NCI-H1930 (cell line): ENCODE measurements around the gene SMYD3.

Experiments
- DNase-seq, 2 experiments: peaks; one replicate each; lab custom pipeline; 2025; lab: John Stamatoyannopoulos, UW

SMYD3 gene

DNA sequence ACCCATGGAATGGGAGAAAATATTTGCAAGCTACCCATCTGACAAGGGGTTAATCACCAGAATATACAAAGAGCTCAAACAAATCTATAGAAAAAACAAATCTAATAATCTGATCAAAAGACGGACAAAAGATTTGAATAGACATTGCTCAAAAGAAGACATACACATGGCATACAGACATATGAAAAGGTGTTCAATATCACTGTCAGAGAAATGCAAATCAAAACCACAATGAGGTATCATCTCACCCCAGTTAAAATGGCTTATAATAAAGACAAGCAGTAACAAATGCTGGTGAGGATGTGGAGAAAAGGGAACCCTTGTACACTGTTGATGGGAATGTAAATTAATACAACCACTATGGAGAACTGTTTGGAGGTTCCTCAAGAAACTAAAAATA lies 600.9 kb downstream of the SMYD3 start:
- no peak for DNase-seq

DNA sequence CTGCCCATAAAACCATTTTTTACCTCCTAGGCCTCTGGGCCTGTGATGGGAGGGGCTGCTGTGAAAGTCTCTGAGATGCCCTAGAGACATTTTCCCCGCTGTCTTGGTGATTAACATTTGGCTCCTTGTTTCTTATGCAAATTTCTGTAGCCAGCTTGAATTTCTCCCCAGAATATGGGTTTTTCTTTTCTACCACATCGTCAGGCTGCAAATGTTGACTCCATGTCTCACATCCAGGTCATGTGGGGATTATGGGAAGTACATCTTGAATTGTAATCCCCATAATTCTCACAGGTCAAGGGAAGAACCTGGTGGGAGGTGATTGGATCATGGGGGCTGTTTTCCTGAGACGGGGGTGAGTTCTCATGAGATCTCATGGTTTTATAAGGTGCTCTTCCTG lies 603.2 kb downstream of the SMYD3 start:
- DNase-seq = no peak

DNA sequence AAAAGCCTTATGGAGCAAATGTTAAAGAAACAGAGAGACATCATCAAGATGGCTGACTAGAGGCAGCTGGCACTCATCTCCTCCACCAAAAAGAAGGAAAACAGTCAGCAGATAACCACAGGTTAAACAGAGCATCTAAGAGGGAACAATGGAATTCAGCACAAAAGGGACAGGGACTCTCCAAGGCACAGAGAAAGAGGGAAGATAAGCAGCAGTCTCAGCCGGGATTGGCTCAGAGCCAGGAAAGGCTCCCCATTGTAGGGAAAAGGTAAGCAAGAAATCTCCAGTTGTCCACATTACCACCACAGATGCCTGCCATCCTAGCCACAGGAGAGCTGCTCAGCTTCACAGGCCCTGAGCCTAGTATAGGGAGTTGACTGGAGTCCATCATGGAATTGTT lies 605.5 kb downstream of the SMYD3 start:
- DNase-seq = no peak

DNA sequence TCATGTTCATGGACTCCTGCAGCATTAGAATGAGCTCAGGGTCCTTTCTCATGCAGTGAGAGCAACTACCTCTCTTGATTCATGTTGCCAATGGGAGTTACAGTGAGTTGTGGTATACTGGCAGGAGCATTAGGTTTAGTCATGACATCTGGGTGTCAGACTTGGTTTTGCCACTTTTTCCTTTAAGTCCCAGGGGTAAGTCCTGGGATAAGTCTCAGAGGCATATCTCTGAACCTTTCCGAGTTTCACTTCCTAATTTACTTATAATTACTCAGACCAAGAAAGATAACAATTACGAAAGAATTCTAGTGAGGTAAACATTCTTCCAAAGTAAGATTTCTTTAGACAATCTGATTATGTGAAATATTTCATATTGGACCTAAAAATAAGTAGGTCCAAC lies 606.0 kb downstream of the SMYD3 start:
- no peak for DNase-seq

DNA sequence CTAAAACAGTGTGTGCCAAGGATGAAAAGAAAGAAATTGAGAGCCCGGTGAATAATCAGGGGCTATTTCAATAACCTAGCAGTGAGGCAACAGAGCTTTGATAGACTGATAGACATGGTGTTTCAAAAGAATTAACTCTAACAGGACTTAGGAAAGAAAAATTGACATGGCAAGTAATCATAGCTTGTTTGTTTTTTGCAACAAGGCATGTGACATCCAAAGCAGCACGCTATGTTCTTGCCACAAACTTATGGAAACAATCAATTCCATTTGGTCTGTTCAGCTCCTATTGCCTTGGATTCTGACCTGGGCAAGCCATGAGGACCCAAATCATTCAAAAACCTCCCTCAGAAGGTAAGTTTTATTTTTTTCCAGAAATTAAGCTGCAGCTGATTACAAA lies 608.5 kb downstream of the SMYD3 start:
- DNase-seq = no peak

DNA sequence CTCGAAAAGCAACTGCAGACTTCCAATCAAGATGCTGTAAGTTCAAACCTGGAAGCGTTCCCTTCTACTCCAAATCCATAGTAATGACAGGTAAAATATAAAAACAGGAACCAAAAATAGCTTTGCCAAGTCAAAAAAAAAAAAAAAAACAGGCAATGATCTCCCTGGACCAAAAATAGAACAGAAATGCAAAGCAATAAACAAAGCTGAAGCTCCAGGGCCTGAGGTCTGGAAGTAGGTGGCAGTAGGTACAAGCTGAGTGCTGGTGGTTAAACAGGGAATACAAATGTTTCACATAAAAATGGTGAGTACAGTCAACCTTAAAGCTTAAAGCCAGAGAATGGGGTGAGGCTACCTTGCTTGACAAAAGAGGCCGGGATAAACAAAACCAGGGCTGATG lies 610.8 kb downstream of the SMYD3 start:
- no peak for DNase-seq

DNA sequence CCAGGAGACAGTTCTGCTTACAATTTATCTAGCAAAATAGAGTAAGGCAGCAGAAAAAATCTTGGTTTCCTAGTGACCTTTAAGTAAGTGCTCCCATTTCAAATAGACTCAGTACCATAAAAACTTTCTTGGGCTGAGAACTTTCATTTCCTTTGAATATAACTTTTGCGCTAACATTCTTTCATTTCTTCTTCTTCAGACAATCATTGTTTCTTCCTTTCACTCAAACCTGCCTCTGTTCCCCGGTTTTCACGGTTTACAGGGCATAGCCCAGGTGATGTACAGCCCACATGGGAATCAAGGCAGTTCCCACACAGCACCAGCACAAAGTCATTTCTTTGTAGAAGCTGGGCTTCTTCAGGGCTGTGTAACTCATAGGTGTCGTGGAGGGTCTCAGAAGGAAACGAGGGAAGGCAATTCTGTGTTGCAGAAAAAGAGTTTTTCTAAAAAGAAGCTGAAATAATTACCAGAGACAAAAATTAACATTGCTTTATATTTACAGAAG lies 611.6 kb downstream of the SMYD3 start:
- DNase-seq = no peak

DNA sequence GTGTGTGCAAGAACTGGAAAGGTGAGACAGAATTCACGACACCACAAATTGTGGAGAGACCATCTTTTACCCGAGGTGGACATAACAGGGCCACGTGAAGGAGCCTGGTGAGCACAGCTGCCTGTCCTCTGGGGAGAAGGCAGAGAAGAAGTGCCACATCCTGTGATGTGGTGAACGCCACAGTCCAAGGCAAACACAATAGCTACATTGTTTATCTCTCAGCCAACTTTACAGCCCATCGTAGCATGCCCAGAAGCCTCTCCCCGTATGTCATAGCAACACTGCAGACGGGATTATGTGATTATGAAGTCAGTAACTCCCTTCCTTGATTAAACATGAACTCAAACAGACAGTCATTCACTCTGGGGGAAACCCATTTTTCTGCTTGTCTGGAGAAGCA lies 612.2 kb downstream of the SMYD3 start:
- no peak for DNase-seq

DNA sequence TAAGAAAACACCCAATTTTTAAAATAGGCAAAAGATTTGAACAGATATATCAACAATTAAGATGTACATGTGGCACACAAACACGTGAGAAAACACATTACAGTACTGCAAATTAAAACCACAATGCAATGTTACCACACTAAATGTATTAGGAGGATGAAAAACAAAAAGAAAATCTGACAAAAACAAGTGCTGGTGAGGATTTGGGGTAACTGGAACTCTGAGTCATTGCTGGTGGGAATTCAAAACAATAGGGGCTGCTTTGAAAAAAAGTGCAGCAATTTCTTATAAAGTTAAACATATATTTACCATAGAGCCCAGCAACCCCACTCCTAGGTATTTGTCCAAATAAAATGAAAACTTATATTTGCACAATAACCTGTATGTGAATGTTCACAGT lies 614.1 kb downstream of the SMYD3 start:
- DNase-seq = no peak

DNA sequence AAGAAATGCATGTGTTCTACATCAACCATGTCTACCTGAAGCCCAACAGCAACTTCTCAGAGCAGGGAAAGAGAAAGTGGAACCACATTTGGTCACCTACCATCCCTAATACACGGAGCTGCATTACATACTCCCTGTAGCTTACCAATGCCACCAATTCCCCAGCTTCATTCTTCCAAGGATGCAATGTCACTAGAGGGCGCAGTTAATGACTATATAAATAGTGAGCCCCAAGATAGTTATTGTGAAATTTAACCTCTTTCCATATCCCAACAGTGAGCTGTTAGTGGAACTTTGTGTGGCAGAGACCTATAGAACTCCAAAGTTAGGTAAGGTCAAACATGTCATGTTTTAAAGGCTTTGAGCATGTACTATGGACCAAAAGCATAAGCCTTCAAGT lies 618.3 kb downstream of the SMYD3 start:
- DNase-seq = no peak

DNA sequence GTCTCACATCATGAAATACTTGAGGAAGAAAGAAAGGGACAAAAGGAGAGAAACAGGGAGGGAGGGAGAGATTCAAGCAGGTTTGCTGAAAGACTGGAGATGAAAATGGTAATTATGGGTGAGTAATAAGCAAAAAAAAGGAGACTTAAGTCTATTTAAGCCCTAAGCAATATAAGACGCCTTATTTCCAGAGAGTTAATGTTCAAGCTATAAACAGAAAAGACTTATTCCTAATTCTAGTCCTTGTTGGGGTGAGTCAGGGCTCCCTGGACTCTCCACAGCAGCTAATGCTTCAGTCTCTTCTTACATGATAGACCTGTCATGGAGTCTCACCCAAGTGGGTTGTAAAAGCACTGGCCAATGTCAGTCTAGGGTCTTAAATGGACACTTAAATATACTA lies 619.2 kb downstream of the SMYD3 start:
- no peak for DNase-seq

DNA sequence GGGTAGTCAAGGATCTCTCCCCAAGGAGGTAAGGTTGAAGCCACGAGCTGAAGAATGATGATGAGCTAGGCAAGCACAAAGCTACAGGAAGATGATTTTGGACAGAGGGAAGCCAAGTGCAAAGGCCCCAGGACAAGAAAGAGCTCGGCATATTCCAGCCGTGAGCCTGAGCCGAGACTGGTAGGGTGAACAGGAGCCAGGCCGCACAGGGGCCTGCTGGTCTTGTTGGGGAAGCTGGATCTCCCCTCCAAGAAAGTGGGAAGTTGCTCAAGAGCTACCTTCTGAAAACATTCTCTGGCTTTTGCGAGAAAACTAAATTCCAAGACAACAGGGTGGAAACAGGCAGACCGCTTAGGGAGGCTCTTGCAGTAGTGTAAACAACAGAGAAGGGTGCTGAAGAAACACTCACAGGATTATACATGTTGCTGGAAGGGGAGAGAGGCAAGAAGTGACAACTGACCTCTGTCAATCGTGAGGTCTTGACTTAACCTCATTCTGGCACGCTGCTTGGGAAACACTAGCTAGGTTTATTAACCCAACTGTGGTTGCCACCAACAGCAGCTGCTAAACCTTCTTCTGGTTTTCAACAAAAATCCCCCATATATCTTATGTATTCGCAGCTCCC lies 625.2 kb downstream of the SMYD3 start:
- DNase-seq = no peak

DNA sequence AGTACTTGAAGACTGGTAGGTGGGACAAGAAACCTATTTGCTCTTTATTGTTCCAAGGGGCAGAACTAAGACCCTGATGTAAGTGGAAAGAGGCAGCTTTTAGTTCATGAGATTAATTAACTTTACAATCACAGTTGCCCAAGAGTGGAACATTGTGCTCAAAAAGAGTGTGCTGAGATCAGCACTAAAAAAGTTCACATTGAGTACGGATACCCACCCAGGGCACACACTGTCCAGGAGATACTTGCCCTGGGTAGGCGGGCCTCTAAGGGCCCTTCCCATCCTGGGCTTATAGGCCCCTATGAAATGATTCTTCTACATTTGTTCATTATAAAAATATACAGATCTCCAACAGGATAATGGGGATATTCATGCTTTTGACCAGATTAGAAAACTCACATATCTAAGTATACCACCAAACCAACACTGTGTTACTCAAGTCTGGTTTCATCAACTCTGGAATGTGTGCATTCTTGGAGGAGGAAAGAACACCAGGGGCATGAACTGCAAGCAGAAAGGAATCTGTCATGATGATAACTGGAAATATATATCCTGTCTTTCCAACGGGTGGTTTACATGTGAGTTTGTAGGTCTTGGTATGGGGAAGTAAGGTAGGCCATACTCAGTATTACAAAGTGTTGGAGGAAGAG lies 626.2 kb downstream of the SMYD3 start:
- no peak for DNase-seq

DNA sequence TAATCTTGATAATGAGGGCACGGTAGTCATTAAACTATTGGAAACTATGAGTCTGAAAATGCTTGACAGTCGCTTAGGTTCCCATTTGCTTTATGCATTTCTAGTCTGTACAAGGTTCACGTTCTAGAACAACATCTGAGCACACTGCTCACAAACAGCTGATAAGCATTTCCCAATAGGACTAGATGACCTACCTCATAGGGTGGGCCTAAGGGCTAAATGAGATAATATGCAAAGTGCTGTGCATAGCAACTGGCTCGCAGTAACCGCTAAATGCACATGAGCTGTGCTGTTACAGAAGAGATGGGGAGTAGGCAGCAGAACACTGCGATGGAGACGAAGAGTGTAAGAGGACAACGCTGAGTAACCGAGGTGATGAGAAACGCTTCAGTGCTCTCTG lies 628.0 kb downstream of the SMYD3 start:
- DNase-seq = no peak

DNA sequence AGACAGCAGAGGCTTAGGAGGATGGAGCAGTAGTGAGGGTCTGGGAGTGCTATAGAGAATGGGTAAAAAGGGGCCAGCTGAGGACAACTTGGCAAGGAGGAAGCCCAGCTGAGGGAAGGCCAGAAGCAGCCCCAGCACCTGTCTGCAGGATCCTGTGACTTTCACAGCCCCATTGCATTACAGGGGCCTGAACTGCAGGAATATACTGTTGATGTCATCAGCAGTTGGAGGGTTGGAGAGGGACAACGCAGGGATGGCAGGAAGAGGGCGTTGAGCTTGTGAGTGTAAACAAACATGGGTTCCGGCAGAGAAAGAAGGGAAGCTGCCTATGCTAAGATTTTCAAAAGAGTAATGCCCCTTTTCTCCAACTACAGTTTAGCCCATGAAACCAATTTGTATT lies 628.5 kb downstream of the SMYD3 start:
- no peak for DNase-seq

DNA sequence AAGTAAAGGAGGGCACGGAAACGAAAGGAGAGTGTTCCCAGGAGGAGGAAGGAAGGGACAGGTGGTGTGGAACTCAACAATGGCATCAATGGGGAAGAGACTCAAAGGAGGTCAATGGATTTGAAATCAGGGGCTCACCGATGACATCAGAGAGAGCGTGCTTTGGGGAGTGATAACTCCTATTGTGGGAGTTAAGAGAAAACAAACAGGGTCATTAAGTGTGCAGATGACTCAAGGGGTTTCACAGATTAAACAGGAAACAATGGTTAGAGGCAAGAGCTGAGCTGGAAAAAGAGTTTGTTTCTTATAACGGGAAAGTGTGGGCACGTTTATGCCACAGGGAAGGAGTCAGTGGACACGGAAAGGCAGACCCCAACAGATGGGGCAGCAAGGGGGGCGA lies 629.1 kb downstream of the SMYD3 start:
- DNase-seq = no peak

DNA sequence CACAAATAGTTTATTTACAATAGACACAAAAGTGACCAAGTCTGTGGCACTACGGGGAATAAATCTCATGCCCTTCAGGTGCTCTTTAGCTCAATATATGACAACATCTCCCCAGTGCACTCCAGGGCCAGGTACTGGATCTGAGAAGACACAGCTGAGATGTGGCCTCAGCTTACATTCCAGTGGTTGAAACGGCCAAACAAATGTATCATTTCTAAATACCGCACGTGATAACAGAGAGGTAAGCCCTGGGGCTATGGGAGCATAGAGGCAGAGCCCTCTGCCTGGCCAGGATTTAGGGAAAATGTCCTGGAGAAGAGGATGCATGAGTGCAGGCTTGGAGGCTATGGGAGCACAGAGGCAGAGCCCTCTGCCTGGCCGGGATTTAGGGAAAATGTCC lies 630.5 kb downstream of the SMYD3 start:
- DNase-seq = no peak

DNA sequence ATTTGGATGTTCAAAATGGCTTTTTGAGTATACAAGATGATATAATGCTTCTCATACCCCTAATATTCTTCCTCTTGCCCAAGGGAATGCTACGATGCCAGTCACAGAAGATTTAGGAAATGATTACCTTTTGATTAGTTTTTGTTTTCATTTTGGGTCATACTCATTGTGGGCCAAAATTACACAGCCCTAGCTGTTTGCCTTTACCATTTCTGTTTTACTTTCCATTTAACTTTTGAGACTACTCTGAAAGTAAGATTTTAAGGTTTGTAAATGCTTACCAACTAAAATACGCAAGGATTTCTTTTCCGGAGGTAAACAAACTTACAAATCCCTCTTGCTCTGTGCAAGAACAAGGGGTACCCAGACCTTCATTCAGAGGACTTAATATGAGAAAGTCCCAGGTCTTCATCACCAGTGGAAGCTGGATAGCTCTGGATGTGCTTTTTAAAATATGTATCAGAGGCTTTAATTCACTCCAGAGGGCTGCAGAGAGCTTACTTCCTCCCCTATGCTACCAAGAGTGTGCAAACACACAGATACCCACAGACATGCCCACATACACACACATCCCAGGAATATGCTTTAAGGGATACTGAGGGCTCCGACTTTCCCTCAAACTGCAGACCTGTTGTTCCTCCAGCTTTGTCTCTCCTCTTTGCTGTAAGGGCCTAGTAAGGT lies 631.4 kb downstream of the SMYD3 start:
- no peak for DNase-seq

DNA sequence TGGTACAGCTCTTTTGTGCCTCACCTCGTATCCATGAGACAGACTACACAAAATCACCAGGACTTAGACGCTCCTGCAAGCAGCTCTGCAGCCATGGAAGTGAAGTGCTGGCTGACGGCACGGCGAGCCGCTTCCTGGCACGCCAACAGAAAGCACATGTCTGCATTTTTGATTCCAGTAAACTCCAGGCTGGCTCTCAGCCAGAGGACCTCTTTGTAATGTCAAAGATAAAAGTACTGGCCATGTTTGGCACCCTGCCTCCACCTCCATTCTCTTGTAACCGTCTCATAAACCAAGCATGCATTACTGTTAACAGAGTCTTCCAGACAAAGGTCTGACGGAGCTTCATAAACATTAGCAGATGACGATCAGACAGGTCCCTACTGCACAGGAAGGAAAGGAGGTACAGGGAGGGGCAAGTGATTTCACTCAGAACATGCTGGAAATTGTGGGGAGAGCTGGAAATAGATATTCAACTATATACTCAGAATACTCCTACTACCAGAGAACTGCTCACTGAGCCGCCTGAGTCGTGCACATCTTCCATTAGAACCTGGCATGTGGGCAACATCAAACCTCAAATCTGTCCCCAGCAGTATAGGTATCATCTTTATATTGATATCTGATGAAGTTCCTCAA lies 632.0 kb downstream of the SMYD3 start:
- no peak for DNase-seq

DNA sequence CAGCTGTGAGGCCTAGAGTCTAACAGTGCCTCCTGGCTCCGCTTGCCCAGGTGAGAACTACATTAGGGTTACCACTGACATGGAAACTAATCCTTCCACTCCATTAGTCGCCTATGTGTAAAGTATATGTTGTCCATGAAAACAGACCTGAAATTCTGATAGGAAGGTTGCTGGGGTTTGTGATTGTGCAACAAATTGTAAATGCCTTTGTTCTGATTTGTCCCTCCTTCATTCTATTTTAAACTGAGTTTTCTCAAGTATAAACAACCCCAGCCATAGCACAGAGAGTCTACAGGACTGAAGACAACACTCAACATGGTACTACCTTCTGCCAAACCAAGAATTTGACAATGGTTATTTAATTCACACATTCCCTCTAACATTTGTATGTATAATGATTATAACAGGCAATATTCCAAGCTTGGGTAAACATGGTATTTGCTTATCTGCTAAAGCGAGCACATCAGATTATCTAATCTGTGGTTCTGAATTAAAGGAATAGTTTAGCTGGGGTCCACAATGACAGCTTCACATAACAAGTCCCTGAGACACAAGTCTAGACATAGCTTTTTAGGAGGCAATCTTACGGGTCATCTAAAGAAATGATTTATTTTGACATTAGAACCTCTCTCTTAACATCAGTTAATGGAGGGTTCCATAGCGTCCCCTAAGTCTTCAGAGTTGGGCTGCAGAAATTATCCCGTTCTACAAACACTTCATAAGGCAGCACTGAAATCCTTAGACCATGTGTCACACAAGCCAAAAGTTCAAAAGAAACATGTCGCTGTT lies 633.0 kb downstream of the SMYD3 start:
- no peak for DNase-seq

DNA sequence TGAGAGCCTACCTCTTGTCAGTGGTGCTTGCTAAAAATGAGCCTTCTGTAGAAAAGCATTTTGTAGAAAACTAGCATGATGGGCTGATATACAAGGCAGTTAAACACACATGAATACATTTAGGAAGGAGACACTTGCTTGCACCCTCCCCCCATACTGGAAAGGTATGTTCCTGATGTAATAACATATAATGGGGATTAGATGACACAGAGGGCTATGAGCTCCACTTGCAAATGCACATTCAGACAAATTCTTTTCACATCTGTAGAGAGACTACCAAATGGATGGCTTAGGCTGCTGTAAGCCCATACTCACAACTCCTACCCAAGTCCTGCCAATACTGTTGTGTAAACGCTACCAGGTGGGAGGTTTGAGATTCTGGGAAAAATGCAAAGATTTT lies 634.0 kb downstream of the SMYD3 start:
- DNase-seq = no peak

DNA sequence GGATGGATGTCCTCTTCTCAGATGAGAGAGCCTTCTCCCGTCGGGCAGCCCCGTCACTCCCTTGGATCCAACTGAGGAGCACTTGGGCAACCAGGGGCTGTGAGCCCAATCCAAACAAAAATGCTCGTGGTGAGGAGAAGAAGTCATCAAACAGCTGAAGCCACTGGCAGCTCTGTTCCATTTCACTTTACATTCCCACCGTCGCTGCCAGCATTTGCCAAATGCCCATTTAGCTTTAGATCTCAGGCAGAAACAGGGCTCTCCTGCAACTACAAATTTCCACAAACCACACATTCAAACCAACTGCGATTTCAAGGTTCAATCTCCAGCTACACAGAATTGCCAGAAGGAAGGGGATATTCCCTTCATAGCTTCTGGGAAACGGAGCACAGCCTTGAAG lies 634.6 kb downstream of the SMYD3 start:
- DNase-seq = no peak
